HG03175 (cell line): Measurements from ENCODE around the gene LCP1.
A peak's percentile ranks its signal among the peaks of the same experiment; 100 is the strongest.
"Not testable (repeated sequence)": the region's sequence is repeated elsewhere in the genome, so short reads cannot be mapped to it uniquely, and the experiment has no call there.

Experiments
- ATAC-seq: cut with Tn5 transposase; IDR thresholded peaks from one replicate; pipeline ENCODE4 v1.9.1; 2021; ENCODE audit warnings: mild to moderate bottlenecking, moderate library complexity; ENCODE audit not compliant: unreplicated experiment

LCP1 gene

DNA sequence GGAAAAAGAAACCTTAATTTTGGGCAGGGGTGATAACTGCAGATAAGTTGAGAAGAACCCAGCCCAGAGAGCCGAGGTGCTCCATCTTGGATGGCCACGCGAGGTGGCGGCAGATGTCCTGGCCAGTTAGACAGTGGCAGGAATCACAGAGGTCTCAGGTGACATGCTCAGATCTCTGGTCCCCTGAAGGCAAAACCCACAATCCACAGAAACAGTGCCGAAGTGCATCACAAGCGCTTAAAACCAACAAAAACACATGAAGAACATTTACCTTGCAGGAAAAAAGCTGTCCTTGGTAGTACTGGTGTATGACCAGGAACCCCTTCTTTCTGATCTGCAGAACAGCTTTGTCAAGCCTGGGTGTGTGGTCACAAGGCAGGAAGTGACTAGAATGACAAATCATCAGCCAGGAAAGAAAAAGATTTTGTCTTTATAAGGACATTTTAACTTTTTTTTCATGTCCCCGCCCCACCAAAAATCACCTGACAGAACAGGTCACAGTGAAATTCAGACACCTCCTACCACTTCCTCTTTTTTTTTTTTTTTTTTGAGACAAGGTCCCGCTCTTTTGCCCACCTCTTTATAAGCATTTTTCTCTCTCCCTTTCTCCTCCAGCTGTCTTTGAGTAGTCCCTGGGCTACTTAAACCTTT is at the start of gene LCP1:
Gene LCP1 (minus strand): TSS at position 338 of the 651 bp plus-strand sequence. CDS start 22,515 bp downstream, outside the sequence.
- peak; percentile 68 for ATAC-seq

- no peak for ATAC-seq
Observed at GRCh38 chr13:46229251-46229650, 47.3 kb upstream of the LCP1 start.

DNA sequence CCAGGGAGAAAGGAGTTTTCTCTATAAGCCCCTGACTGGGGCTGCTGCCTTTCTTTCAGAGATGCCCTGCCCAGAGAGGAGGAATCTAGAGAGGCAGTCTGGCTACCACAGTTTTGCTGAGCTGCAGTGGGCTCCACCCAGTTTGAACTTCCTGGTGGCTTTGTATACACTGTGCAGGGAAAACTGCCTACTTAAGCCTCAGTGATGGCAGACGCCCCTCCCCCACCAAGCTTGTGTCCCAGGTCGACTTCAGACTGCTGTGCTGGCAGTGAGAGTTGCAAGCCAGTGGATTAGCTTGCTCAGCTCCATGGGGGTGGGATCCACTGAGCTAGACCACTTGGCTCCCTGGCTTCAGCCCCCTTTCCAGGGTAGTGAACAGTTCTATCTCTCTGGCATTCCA is 38.3 kb upstream of the LCP1 start:
- not testable (repeated sequence) for ATAC-seq

GRCh38 chr13:46214741-46215140 is 32.8 kb upstream of the LCP1 start:
- not testable (repeated sequence) for ATAC-seq

- no peak for ATAC-seq
Observed at GRCh38 chr13:46213242-46213641, 31.3 kb upstream of the LCP1 start.

DNA sequence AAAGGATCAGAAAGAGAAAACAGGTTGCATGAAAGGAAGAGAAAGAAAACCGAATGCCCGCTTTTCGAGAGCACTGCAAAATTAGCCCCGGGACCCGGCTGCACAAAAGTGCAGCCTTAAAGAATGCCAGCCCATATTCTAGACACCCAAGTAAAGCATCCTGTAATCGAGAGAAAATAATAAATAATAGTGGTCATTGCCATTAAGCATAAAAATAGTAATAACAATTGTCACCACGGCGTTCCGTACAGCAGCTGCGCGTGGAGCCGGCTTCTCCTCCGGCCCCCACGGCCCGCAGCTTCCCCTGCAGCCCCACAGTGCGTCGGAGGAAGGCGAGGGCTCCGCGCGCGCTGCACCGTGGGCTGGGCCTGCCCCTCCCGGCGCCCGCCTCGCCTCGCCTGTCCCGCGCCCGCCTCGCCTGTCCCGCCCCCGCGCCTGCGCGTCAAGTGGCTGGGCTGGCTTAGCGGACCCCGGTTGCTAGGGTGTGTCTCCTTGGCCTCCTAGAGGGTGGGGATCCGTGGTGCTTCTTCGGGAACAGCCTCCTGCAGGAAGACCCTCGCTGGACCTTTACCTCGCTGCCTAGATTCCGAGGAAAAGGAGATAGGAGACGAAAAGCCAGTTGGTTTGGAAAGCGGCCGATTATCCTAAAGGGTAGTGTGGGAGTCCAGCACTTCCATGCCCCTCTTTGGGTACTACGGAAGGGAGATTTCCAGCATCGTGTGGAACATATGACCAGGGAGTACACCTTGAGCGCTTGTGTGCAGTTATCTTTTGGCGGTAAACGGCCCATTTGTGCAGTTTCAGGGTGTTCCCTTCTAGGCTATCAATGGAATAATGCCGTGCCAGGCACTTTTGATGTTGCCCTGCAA is 29.7 kb upstream of the LCP1 start, which contains the start of gene LRRC63:
Gene LRRC63 (plus strand): TSS at position 446 of the 869 bp plus-strand sequence. CDS start 1,107 bp downstream, outside the sequence.
- peak; percentile 88 for ATAC-seq

DNA sequence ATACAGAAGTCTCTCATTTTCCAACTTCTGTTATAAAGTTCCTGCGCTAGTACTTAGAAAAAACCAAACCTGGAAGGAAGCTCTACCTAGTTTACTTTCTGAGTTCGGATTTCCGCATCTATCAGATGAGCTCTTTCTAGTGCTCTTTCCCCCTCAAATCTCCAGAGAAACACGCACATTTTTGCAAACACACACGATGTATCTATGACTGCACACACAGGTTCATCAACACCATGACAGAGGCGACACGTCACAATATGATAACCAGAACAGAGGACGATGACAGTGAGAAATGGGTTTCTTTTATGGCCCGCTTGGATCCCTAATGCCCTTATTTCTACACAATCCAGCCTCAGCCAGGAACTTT is 29.1 kb upstream of the LCP1 start:
- no peak for ATAC-seq

DNA sequence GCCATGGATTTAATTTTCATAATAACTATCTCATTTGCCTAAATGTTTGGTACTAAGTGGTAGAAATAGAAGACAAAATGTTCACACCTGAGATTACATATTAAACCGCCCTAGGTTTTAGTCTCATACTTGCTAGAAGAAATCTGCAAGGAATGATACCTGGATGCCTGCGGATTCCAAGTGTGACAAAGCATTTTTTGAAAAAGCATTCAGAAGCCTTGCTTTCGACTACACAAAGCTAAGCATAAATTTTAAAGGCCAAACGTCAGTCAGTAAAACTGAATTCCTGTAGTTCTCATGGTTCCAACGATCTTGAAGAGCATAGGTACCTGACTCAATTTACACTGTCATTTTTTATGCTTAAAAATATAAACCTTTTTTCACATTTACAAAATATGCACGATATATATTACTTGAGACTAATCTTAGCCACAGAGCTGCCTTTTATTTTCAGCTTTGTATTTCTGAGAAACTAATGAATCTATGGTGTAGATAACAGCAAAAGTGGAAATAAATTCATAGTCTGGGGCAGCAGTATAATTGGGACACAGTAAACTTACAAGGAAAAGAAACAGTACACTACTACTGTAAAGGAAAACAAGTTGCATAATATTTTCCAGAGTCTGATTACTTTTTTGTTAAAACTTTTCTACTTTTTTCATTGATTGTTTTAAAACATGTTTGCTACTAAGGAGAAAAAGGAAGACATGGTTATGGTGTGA is 28.5 kb upstream of the LCP1 start:
- ATAC-seq: no peak

- ATAC-seq: no peak
Observed at GRCh38 chr13:46207828-46208227, 25.9 kb upstream of the LCP1 start.

GRCh38 chr13:46206143-46206542 is 24.2 kb upstream of the LCP1 start:
- ATAC-seq: no peak

DNA sequence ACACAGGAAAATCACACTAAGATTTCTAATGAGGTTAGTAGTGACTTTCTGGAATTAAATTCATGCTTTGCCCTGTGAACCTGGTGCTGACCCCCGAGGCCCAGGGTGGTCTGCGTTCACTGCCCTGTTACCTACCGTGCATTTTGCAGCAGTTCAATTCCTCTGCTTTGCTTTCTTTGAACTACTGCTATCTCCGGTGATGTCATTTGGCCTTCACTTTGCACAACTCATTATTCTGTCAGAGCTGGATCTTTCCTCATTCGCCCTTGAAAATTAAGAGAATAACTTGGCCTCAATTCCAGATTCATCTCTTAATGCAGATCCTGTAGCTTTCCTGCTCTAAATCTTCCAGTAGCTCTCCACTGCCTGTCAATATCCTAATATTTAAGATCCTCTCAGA is 21.0 kb upstream of the LCP1 start:
- ATAC-seq: no peak

GRCh38 chr13:46202188-46202795 is 20.3 kb upstream of the LCP1 start:
- ATAC-seq: no peak

DNA sequence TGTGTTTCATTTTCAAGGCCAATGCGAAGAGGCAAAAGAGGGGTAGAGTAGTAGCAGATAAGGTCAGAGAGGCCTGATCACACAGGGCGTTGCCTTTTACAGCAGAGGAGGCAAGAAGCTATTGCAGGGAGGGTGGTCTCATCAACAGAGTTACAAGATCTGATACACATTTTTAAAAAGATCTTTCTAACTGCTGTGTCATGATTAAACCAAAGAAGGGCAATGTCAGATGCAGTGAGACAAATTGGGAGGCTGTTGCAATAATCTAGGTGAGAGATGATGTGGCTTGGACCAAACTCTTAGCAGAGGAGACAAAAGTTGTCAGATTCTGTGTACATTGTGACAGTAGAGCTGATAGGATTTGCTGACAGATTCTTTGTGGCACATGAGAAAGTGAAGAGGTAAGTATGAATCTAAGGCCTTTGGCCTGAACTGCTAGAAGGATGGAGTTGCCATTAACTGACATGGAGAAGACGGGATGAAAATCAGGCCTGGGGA is 16.8 kb upstream of the LCP1 start:
- ATAC-seq: no peak

- ATAC-seq: no peak
Observed at GRCh38 chr13:46197299-46198048, 15.5 kb upstream of the LCP1 start.

DNA sequence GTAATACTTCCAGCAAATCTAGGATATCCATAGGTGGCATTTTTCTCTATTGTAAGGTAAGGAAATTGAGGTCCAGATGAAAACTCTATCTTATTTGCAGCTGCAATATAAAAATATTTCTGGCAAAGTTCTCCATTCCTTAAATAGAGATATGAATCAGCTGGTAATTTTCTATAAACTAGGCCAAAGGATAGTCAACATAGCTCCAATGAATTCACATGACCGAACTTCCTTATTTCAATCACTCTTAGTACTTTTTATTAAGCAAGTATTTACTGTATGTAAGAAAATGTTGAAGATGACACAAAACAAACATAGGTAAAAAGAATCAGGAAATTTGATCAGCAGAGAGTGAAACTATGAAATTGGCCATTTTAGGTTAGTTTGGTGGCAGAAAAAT is 13.0 kb upstream of the LCP1 start:
- ATAC-seq: no peak

- no peak for ATAC-seq
Observed at GRCh38 chr13:46192412-46192811, 10.4 kb upstream of the LCP1 start.

GRCh38 chr13:46185634-46186033 is 3.7 kb upstream of the LCP1 start:
- ATAC-seq: no peak

DNA sequence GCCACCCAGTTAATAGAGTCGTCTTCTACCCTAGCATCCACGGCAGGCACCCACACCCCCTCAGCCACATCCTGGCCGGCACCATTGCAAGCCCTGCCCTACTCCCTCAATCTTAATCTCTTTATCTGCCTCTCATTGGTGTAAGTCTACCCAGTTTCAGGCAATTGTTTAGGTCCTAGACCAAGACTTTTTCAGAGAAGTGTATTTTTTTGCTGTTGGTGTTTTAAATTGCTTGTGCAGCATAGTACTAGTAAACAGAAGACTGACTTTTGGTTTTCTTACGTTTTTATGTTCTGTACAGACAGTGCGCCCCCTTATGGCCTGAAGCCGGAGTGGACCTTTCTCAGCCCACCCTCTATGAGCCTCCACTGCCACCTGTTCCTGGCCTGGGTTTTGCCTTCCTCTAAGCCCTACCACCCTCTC is 2.3 kb upstream of the LCP1 start:
- peak; percentile 45 for ATAC-seq

DNA sequence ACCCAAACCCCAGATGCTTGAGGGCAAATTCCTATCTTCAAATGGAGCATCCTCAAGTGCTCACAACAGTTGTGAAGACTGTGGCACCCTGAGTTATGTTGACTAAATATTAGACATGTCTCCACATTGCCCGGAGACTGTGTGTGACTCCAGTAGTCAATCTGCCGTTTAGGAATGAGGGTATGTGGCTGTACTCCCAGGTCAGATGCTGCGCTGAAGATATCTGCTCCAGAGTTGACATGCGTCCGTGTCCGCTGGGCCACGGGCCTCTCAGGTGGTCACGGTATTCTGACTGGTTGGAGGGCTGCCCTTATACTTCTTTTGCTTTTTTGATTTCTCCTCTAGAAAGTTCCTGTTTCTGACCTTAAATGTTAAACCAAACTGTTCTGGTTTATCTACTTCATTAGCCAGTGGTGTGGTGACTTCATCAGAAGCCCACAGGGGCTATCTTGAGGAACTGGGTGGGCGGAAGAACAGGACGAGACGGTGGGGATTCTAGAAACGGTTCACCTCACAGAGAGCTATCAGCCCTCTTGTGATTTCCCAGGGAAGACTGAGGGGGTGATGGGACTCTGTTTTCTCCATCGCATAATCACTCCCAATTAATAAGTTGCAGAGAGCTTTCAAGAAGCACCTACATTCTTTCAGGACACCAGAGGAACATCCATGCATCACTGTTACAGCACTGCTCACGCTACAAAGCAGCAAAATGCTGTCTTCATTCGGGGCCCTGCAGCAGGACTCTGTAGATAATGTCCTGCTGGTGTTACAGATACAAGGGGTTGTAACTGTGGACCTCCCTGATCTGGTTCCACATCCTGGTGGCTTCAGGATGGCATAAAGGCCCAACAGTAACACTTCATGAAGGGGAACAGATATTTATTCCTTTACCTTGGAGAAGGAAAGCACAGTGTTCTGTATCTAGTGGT is 1.3 kb upstream of the LCP1 start:
- no peak for ATAC-seq
